Germinal center (tissue), 1 donor: ENCODE measurements around the gene PLEKHG4B.
"Not testable (repeated sequence)": the region's sequence is repeated elsewhere in the genome, so short reads cannot be mapped to it uniquely, and the experiment has no call there.

Experiments used
- DNase-seq: peaks from one replicate; pipeline ENCODE4 v3.0.0; 2012; ENCODE audit warnings: mixed read lengths, low spot score

The PLEKHG4B gene

GRCh38 chr5:222951-223715, 131.2 kb downstream of the PLEKHG4B start:
- DNase-seq = not testable (repeated sequence)

- no peak for DNase-seq
These were observed 131.8 kb downstream of the PLEKHG4B start for GRCh38 chr5:223791-224190.

GRCh38 chr5:225334-225733, 133.4 kb downstream of the PLEKHG4B start:
- DNase-seq = no peak

GRCh38 chr5:227375-227774, 135.4 kb downstream of the PLEKHG4B start:
- DNase-seq = not testable (repeated sequence)

- no peak for DNase-seq
These were observed 136.9 kb downstream of the PLEKHG4B start for GRCh38 chr5:228886-229285.

- DNase-seq = no peak
These were observed 138.7 kb downstream of the PLEKHG4B start for GRCh38 chr5:230711-231110.

GRCh38 chr5:231661-232060, 139.7 kb downstream of the PLEKHG4B start:
- DNase-seq = no peak

- not testable (repeated sequence) for DNase-seq
These were observed 141.5 kb downstream of the PLEKHG4B start for GRCh38 chr5:233426-233825.

- no peak for DNase-seq
These were observed 142.5 kb downstream of the PLEKHG4B start for GRCh38 chr5:234450-234849.

- not testable (repeated sequence) for DNase-seq
These were observed 143.6 kb downstream of the PLEKHG4B start for GRCh38 chr5:235527-235926.

GRCh38 chr5:237931-238330, 146.0 kb downstream of the PLEKHG4B start:
- not testable (repeated sequence) for DNase-seq
